Measurements from ENCODE around the gene CCDC73.
"Not testable (repeated sequence)": the region's sequence is repeated elsewhere in the genome, so short reads cannot be mapped to it uniquely, and the experiment has no call there.

GRCh38 chr11:32708978-32709377 is 85.5 kb downstream of the CCDC73 start:
- not testable (repeated sequence) for TF ChIP-seq CTCF, POLR2A (IDR thresholded peaks at IDR 0.05)
